Inferior parietal cortex (tissue), 1 donor: ENCODE data around the gene BAIAP3.
"Not testable (repeated sequence)": the region's sequence is repeated elsewhere in the genome, so short reads cannot be mapped to it uniquely, and the experiment has no call there.

Experiments used
- DNase-seq: peaks from one replicate; pipeline ENCODE4 v3.0.0-alpha.2; 2016; ENCODE audit errors: extremely low spot score

The BAIAP3 gene

GRCh38 chr16:1333149-1333812 is at the start of gene BAIAP3:
BAIAP3 (plus strand) TSS chr16:1333645; CDS start chr16:1338550, 4,905 bp downstream.
- no peak for DNase-seq

GRCh38 chr16:1283996-1284616 is 49.3 kb upstream of the BAIAP3 start:
- DNase-seq = no peak

GRCh38 chr16:1285669-1286512 is 47.6 kb upstream of the BAIAP3 start:
- no peak for DNase-seq

DNA sequence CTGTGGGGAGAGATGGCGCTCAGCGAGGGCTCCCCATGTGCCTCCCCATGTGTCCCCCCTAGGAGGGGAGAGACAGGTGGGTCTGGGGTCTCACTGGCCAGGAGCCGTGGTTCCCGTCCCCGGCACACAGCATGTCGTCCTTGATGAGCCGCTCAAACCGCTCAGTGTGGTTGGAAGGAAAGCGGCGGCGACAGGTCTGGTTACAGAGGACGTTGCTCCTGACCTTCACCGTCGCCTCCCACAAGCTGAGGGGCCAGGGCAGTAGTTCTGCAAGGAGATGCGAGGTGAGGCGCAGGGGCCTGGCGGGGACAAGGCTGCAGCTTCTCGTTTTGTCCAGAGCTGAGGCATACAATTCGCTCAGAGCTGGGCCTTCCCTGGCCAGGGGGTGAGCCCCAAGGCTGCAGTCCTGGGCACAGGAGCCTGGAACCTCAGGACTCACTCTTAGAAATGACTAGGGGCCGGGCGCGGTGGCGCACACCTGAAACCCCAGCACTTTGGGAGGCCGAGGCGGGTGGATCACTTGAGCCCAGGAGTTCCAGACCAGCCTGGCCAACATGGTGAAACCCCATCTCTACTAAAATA is 46.8 kb upstream of the BAIAP3 start:
- DNase-seq = no peak

GRCh38 chr16:1287982-1288670 is 45.3 kb upstream of the BAIAP3 start:
- DNase-seq = no peak

GRCh38 chr16:1288813-1289476 is 44.5 kb upstream of the BAIAP3 start:
- DNase-seq = no peak

- no peak for DNase-seq
Measured at GRCh38 chr16:1289477-1289866, 44.0 kb upstream of the BAIAP3 start.

- DNase-seq = no peak
Measured at GRCh38 chr16:1290063-1290501, 43.4 kb upstream of the BAIAP3 start.

GRCh38 chr16:1290860-1291575 is 42.4 kb upstream of the BAIAP3 start:
- no peak for DNase-seq

GRCh38 chr16:1291576-1291974 is 41.9 kb upstream of the BAIAP3 start:
- no peak for DNase-seq

- not testable (repeated sequence) for DNase-seq
Measured at GRCh38 chr16:1292208-1292607, 41.2 kb upstream of the BAIAP3 start.

- DNase-seq = not testable (repeated sequence)
Measured at GRCh38 chr16:1292808-1293207, 40.6 kb upstream of the BAIAP3 start.

GRCh38 chr16:1293921-1294656 is 39.4 kb upstream of the BAIAP3 start:
- DNase-seq = no peak

- DNase-seq = no peak
Measured at GRCh38 chr16:1295465-1295864, 38.0 kb upstream of the BAIAP3 start.

DNA sequence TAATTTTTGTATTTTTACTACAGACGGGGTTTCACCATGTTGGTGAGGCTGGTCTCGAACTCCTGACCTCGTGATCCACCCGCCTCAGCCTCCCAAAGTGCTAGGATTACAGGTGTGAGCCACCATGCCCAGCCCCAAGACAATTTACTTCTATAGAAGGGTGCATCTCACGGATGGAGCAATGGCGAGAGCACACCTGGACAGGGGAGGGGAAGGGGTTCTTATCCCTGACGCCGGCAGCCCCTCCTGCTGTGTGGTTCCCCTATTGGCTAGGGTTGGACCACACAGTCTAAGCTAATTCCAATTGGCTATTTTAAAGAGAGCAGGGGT is 36.8 kb upstream of the BAIAP3 start:
- DNase-seq = not testable (repeated sequence)

DNA sequence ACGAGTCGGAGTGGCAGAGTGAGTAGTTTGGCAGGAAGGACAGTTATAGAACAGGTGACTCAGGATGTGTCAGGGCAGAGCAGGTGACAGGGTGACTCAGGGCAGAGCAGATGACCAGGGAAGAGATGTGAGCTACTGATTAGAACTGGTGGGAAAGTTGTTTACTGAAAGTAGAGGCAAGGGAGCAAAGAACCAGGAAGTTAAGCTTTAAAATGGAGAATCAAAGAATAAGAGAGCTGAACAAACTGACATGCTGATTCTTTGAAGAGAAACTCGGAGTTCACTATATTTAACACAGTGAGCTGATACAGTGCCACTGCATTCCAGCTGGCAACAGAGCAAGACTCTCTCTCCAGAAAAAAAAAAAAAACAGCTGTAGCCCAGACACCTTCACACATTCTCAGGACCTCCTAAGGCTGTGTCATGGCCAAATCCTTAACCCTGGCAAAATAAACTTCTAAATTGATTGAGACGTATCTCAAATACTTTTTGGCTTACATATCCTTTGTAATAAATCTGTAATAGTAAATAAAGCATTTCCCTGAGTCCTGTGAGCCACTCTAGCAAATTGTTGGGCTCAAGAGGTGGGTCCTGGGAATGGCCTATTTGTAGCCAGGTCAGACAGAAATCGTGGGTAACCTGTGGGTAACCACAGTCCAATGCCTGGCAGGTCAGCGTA is 36.3 kb upstream of the BAIAP3 start:
- DNase-seq = no peak

GRCh38 chr16:1298406-1298805 is 35.0 kb upstream of the BAIAP3 start:
- no peak for DNase-seq

DNA sequence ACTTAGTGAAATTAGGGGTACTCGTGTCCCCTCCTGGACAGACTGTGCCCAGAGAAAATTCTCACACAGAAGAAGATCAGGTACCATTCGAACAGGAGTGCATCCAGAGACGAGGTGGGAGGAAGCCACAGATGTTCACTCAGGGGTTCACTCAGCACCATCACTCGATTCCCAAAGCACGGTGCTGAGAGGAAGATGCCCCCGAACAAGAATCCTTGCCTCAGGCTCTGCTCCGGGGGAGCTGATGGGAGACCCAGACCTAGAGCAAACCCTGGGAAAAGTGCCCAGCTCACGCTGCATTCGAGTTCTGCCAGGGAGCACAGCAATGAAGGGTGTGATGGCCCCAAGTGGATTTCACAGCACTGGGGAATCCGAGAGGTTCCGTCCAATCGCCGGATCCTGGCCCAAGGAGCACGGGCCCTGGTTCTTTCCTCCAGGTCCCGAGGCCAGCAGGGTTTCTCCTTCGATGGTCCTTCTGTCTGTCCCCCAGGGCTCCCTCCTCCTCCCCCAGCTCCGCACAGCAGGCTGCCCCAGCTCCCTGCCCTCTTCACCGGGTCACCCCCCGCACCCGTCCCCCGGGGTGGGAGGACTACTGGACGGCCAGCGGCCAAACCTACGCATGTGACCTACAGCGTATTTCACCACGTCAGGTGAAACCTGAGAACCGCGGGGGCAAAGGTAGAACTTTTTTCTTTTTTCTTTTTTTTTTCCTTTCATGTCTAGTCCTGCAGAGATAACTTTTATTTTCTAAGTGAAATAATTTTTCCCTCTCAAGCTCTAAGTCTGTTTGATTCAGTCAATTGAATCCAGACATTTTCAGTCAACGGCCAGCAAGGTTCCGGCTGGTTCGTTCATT is 34.2 kb upstream of the BAIAP3 start:
- no peak for DNase-seq

- no peak for DNase-seq
Measured at GRCh38 chr16:1299868-1300203, 33.6 kb upstream of the BAIAP3 start.
